LNCaP clone FGC (cell line): Measurements from ENCODE around the gene CABYR.
"Not testable (repeated sequence)": the region's sequence is repeated elsewhere in the genome, so short reads cannot be mapped to it uniquely, and the experiment has no call there.

ENCODE experiments used
- DNase-seq: peaks from one replicate; pipeline ENCODE4 v3.0.0-alpha.2; 2011; ENCODE audit warnings: low read depth
- H3K4me3 ChIP-seq: 2 replicates; pipeline ENCODE4 v1.5.1; 2011; ENCODE audit warnings: mild to moderate bottlenecking, low read depth, low read length, control low read depth
- TF ChIP-seq, protein P1 (sequence below): IDR thresholded peaks from 2 replicates; pipeline ENCODE4 v1.5.1; 2012; ENCODE audit warnings: mild to moderate bottlenecking; ENCODE audit not compliant: control insufficient read depth, insufficient read depth; ENCODE audit errors: extremely low read depth

Gene CABYR

DNA sequence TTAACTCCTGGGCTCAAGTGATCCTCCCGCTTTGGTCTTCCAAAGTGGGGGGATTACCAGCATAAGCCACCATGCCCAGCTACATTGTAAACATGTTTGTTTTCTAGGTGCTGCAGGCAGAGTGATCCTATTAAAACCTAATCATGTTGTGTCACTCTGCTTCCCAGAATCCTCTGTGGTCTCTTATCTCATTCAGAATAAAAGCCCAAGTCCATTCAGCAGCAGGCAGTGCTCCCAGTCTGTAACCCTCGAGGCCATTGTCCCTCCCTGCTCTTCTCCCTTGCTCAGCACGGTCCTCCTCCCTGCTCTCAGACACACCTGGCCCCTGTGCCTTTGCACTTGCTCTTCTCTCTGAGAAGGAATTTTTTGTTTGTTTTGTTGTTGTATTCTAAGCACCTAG, 11.1 kb upstream of the CABYR start:
- no peak overlapping the region for H3K4me3 ChIP-seq
- TF ChIP-seq, protein P1, sequence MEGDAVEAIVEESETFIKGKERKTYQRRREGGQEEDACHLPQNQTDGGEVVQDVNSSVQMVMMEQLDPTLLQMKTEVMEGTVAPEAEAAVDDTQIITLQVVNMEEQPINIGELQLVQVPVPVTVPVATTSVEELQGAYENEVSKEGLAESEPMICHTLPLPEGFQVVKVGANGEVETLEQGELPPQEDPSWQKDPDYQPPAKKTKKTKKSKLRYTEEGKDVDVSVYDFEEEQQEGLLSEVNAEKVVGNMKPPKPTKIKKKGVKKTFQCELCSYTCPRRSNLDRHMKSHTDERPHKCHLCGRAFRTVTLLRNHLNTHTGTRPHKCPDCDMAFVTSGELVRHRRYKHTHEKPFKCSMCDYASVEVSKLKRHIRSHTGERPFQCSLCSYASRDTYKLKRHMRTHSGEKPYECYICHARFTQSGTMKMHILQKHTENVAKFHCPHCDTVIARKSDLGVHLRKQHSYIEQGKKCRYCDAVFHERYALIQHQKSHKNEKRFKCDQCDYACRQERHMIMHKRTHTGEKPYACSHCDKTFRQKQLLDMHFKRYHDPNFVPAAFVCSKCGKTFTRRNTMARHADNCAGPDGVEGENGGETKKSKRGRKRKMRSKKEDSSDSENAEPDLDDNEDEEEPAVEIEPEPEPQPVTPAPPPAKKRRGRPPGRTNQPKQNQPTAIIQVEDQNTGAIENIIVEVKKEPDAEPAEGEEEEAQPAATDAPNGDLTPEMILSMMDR, result no peak
- DNase-seq, result no peak

DNA sequence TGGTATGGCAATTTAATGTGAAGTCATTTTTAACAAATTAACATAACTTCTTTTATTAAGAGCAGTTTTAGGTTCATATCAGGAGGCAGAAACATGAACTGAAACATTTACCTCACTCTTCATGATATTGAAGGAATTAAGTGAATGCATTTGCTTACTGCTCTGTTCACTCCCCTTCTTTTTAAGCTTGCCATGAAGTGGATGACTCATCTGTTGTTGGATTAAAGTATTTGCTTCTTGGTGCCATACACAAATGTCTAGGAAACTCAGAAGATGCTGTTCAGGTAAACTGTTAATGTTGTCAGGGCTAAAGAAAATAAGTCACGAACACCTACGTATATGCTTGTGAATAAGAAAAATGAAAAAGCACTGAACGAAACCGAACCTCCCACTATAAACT, 10.2 kb upstream of the CABYR start:
- TF ChIP-seq, protein P1, result no peak
- no peak for DNase-seq
- H3K4me3 ChIP-seq, result no peak overlapping the region

DNA sequence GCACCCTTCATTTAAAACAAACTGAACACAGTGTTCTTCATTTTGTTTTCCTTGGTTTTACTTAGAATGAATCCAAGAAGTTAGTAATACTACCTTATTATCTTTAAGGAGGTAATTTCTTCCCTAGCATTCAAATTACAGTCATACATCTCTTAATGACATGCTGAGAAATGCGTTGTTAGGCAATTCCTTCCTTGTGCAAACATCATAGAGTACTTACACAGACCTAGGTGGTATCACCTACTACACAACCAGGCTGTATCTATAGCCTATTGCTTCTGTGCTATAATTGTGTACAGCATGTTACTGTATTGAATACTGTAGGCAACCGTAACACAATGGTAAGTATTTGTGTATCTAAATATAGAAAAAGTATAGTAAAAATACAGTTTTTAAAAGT, 8.4 kb upstream of the CABYR start:
- TF ChIP-seq, protein P1, result no peak
- DNase-seq, result no peak
- no peak overlapping the region for H3K4me3 ChIP-seq

DNA sequence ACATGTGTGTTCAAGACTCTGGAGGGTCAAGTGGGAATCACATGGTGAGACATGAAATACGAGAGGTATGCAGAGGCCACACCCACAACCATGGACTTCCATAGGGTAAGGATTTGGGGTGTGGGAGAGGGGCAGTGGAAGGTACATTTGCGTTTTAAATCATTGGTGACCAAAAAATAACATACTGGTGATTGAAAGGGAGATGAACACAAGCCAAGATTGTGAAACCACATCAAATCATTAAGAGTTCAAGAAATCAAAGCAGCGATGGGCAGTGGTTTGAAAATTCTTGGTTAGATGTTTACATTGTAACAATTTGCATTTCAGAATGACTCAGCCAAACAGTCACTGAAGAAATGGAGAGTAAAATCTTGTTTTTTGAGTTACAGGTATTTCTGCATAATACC, 1.9 kb upstream of the CABYR start:
- TF ChIP-seq, protein P1, result no peak
- H3K4me3 ChIP-seq, result no peak overlapping the region
- DNase-seq, result no peak

DNA sequence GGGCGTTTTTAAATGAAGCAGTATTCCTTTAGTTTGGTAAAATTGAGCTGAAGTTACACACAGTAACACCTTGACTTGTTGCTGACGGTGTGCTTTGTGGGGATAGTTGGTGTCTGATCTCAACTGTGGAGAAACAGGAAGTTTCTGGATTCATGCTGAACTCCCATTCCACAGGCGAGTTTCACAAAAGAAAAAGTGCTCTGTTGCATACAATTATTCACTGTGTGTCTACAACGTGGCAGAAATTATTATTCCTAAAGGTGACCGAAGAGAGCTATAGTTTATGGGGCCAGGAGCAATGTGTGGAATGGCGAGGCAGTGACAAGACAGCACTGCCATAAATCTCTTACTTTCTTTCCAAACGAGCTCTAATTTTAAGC, 463 bp upstream of the CABYR start:
- DNase-seq, result no peak
- no peak overlapping the region for H3K4me3 ChIP-seq

DNA sequence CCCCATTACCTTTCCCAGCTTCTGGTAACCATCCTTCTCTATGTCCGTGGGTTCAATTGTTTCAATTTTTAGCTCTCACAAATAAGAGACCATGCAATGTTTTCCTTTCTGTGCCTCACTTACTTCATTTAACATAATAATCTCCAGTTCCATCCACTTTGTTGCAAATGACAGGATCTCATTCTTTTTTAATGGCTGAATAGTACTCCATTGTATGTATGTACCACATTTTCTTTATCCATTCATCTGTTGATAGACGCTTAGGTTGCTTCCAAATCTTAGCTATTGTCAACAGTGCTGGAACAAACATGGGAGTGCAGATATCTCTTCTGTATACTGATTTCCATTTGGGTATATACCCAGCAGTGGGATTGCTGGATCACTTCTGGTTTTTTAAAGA, 1.8 kb downstream of the CABYR start:
- no peak for DNase-seq
- TF ChIP-seq, protein P1, result no peak
- no peak overlapping the region for H3K4me3 ChIP-seq

More for the DNA sequence above, 463 bp upstream of the CABYR start:
- TF ChIP-seq, protein P1, result no peak

DNA sequence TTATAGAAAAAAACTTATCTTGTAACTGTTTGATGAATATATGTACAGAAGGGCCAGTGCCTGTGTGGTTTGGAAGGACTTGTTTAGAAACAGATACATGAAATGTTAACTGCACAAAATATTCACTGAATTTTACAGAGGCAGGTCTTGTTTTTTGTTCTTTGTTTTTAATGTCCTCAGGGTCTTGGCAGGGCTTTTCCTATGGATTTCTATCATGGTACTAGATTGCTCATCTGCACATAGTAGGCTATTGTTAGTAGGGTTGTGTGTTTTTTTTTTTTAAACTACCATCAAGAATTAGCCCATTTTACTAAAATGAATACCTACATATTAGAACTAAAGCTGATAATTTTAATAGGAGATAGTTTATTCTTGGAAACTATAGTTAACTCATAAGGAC, 3.5 kb downstream of the CABYR start:
- no peak for DNase-seq
- TF ChIP-seq, protein P1, result no peak
- no peak overlapping the region for H3K4me3 ChIP-seq

DNA sequence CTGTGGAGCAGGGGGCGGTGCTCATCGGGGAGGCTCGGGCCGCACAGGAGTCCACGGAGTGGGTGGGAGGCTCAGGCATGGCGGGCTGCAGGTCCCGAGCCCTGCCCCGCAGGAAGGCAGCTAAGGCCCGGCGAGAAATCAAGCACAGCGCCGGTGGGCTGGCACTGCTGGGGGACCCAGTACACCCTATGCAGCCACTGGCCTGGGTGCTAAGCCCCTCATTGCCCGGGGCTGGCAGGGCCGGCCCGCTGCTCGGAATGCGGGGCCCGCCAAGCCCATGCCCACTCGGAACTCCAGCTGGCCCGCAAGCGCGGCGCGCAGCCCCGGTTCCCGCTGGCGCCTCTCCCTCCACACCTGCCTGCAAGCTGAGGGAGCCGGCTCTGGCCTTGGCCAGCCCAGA, 10.7 kb downstream of the CABYR start:
- not testable (repeated sequence) for DNase-seq, H3K4me3 ChIP-seq
